Measurements from ENCODE around the gene KNL1. TPM values are rescaled to one million over a fixed set of nuclear protein-coding genes. Genes with fewer than 3 reads are reported as not detected.

KNL1 gene, protein sequence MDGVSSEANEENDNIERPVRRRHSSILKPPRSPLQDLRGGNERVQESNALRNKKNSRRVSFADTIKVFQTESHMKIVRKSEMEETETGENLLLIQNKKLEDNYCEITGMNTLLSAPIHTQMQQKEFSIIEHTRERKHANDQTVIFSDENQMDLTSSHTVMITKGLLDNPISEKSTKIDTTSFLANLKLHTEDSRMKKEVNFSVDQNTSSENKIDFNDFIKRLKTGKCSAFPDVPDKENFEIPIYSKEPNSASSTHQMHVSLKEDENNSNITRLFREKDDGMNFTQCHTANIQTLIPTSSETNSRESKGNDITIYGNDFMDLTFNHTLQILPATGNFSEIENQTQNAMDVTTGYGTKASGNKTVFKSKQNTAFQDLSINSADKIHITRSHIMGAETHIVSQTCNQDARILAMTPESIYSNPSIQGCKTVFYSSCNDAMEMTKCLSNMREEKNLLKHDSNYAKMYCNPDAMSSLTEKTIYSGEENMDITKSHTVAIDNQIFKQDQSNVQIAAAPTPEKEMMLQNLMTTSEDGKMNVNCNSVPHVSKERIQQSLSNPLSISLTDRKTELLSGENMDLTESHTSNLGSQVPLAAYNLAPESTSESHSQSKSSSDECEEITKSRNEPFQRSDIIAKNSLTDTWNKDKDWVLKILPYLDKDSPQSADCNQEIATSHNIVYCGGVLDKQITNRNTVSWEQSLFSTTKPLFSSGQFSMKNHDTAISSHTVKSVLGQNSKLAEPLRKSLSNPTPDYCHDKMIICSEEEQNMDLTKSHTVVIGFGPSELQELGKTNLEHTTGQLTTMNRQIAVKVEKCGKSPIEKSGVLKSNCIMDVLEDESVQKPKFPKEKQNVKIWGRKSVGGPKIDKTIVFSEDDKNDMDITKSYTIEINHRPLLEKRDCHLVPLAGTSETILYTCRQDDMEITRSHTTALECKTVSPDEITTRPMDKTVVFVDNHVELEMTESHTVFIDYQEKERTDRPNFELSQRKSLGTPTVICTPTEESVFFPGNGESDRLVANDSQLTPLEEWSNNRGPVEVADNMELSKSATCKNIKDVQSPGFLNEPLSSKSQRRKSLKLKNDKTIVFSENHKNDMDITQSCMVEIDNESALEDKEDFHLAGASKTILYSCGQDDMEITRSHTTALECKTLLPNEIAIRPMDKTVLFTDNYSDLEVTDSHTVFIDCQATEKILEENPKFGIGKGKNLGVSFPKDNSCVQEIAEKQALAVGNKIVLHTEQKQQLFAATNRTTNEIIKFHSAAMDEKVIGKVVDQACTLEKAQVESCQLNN (N-terminal part only)
- total RNA-seq, result 1 to 10 TPM in 1 of 2 donors, under 1 TPM in 1; 0.51 to 4.6 TPM

DNA sequence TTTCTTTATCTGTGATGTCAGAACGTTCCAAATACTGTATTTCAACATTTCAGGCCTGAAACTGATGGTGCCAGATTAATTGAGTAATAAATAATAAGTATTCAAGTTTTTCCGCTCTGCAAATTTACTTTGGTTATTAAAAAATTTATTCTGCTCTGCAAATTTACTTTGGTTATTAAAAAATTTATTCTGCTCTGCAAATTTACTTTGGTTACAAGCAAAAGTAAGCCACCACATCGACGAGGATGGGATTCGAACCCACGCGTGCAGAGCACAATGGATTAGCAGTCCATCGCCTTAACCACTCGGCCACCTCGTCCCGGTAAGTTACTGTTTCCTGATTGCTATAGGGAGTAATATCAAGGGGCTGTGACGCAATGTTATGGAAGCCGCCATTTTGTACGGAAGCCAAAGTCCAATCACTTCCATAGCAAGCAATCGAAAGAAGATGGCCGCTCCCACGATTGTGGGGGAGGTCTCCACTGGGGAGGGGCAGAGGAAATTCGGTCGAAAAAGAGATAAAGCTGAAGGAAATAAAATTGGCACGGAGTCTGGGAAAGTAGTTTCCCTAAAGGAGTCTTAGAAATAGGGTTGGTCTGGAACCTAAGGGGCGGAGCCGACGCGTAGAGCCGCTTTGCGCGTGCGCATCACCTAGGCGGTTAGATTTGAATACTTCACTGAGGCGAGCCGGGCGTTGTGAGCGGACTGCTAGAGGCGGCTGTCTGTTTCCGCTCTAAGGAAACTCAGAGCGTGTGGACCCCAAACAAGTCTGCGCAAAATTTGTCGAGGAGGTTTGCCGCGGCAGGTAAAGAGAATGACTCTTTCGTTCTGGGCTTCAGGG lies at the start of gene KNL1:
TSS of gene KNL1 (plus strand) at position 662 of the 841 bp plus-strand sequence. CDS start 8,683 bp downstream, outside the sequence.
- peak within 1 kb of the TSS; percentile 55 to 64 for H3K4me3 ChIP-seq
- DNase-seq (ENCODE audit: low spot score), result peak; percentile 98
- peaks cover 0 to 10% of the 10 kb centered on the region in 2 donors for H3K4me1 ChIP-seq
- peak within 1 kb of the TSS; percentile 91 to 94 for H3K27ac ChIP-seq
- no peaks in the 10 kb centered on the region for H3K27me3 ChIP-seq
- no peaks in the 10 kb centered on the region for H3K9me3 ChIP-seq
- TF ChIP-seq, protein P1, sequence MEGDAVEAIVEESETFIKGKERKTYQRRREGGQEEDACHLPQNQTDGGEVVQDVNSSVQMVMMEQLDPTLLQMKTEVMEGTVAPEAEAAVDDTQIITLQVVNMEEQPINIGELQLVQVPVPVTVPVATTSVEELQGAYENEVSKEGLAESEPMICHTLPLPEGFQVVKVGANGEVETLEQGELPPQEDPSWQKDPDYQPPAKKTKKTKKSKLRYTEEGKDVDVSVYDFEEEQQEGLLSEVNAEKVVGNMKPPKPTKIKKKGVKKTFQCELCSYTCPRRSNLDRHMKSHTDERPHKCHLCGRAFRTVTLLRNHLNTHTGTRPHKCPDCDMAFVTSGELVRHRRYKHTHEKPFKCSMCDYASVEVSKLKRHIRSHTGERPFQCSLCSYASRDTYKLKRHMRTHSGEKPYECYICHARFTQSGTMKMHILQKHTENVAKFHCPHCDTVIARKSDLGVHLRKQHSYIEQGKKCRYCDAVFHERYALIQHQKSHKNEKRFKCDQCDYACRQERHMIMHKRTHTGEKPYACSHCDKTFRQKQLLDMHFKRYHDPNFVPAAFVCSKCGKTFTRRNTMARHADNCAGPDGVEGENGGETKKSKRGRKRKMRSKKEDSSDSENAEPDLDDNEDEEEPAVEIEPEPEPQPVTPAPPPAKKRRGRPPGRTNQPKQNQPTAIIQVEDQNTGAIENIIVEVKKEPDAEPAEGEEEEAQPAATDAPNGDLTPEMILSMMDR (IDR thresholded peaks at IDR 0.05), result no peak
- no peaks in the 10 kb centered on the region for H3K36me3 ChIP-seq

DNA sequence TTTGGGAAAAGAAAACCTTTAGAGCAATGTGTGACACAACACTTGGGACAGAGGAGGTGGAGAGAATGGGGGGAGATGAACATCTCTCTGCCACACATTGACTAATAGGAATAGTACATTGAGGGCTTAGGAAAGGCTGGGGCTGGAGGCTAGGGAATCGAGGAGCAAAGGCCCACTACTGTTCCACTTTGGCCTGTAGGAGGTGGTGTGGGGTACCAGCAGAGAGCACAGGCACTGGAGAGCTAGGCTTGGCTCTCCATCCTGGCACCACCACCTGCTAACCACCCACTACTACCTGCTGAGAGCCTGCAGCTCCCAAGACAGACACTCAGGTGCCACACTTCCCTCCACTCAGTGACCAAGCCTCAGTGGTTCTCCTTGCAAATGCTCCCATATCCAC lies 48.6 kb upstream of the KNL1 start:
- no peaks in the 10 kb centered on the region for H3K27me3 ChIP-seq
- H3K4me3 ChIP-seq, result no peak overlapping the region
- H3K4me1 ChIP-seq, result peaks cover 0 to 14% of the 10 kb centered on the region in 2 donors
- no peak overlapping the region for H3K27ac ChIP-seq
- DNase-seq (ENCODE audit: low spot score), result no peak
- no peaks in the 10 kb centered on the region for H3K9me3 ChIP-seq
- TF ChIP-seq, protein P1 (IDR thresholded peaks at IDR 0.05), result no peak
- no peaks in the 10 kb centered on the region for H3K36me3 ChIP-seq

DNA sequence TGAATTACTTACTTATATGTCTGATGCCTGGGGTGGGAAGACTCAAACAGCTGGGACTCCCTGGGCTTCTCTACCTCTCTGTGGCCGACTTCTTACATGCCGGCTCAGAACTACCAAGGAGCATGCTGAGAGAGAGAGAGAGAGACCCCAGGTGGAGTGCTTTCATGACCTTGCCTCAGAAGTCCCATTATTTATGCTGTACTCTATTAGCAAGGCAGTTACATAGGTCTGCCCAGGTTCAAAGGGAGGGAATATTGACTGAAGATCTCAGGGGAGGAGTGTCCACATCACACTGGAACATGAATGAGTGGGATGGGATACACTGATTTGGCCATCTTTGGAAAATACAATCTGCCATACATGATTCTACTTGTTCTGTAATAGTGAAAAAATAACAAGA lies 45.4 kb upstream of the KNL1 start:
- no peak for DNase-seq (ENCODE audit: low spot score)
- H3K27me3 ChIP-seq, result no peaks in the 10 kb centered on the region
- peak overlapping the region in 1 of 2 donors; percentile 4 for H3K27ac ChIP-seq
- H3K9me3 ChIP-seq, result no peaks in the 10 kb centered on the region
- H3K4me3 ChIP-seq, result no peak overlapping the region
- peaks cover 8% of the 10 kb centered on the region for H3K36me3 ChIP-seq
- H3K4me1 ChIP-seq, result peaks cover 0 to 28% of the 10 kb centered on the region in 2 donors
- TF ChIP-seq, protein P1 (IDR thresholded peaks at IDR 0.05), result no peak

DNA sequence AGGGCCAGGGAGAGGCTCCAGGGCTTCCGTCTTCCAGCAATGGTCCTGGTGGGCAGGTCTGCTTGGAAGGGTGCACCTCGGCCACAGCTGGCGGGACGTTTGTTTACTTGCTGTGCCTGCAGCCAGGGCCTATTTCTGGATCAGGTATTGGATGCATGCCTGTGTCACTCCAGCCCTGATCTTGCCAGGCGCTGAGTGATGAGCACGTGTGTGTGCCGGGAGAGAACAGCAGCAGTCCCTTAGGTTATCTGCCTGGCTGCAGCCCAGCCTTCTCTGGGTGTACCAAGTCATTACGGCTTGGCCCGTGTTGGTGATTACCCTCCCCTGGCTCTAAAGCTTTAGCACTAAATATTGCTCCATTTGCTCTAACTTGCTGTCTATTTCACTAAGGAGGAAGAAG lies 44.2 kb upstream of the KNL1 start:
- DNase-seq (ENCODE audit: low spot score), result peak; percentile 71
- H3K4me1 ChIP-seq, result peaks cover 0 to 37% of the 10 kb centered on the region in 2 donors
- TF ChIP-seq, protein P1 (IDR thresholded peaks at IDR 0.05), result no peak
- no peaks in the 10 kb centered on the region for H3K27me3 ChIP-seq
- no peaks in the 10 kb centered on the region for H3K9me3 ChIP-seq
- H3K27ac ChIP-seq, result peak overlapping the region; percentile 75 to 86
- H3K4me3 ChIP-seq, result no peak overlapping the region
- peaks cover 8% of the 10 kb centered on the region for H3K36me3 ChIP-seq

All from right atrium auricular region (tissue), 2 donors.